Vagina (tissue), 2 donors: ENCODE results near the gene CACNB1. TPM values are rescaled to one million over a fixed set of nuclear protein-coding genes. Genes with fewer than 3 reads are reported as not detected.

ENCODE experiments used
- DNase-seq, 2 donors: peaks; one replicate each; pipeline ENCODE4 v3.0.0-alpha.2; 2017; ENCODE audit errors: extremely low spot score in 2 of 2
- H3K27ac ChIP-seq: fragments of 200-600 bp; sonication (generic); one replicate; pipeline ENCODE4 v1.5.1; 2019
- H3K27me3 ChIP-seq: fragments of 200-600 bp; sonication (generic); one replicate; pipeline ENCODE4 v1.5.1; 2019
- H3K36me3 ChIP-seq, 2 donors: fragments of 200-600 bp; sonication (generic); one replicate each; pipeline ENCODE4 v1.5.1; 2017 to 2019
- H3K4me1 ChIP-seq: fragments of 200-600 bp; sonication (generic); one replicate; pipeline ENCODE4 v1.5.1; 2019
- H3K4me3 ChIP-seq, 2 donors: fragments of 200-600 bp; sonication (generic); 1 replicate in 1 of 2; 2 replicates in 1 of 2; pipeline ENCODE4 v1.5.1; 2016 to 2019
- H3K9me3 ChIP-seq: fragments of 200-600 bp; sonication (generic); one replicate; pipeline ENCODE4 v1.5.1; 2019
- POLR2A ChIP-seq, 2 donors: fragments of 450-650 bp; IDR thresholded peaks; one replicate each; pipeline ENCODE4 v1.6.1; 2017; ENCODE audit warnings: antibody characterized with exemption in 2 of 2, mild to moderate bottlenecking in 2 of 2, moderate library complexity in 2 of 2
- POLR2AphosphoS5 ChIP-seq, 2 donors: sonication (generic); formaldehyde crosslinking; IDR thresholded peaks; one replicate each; pipeline ENCODE4 v1.9.0; 2017; ENCODE audit warnings: antibody characterized with exemption in 2 of 2, mild to moderate bottlenecking in 2 of 2, low read depth in 1 of 2; ENCODE audit not compliant: insufficient read depth in 1 of 2
- intact Hi-C: fragments of 100-400 bp; cut with DNase I; formaldehyde crosslinking; loops from one replicate; pipeline ENCODE4 v1.15.1; 2023
- total RNA-seq: library from RNA; depleted of rRNA; stranded (reverse); fragments of >200 nt; gene quantifications from one replicate; pipeline ENCODE4 v1.2.3, GENCODE V29; 2016
- TF ChIP-seq, protein P1 (sequence below), 3 experiments: fragments of 450-650 bp in 2 of 3; fragments of 200-600 bp in 1 of 3; sonication (generic) in 1 of 3; IDR thresholded peaks; one replicate each; pipeline ENCODE4 v1.5.1; 2017 to 2019; ENCODE audit warnings: antibody characterized with exemption in 3 of 3, mild to moderate bottlenecking in 2 of 3, moderate library complexity in 2 of 3

CACNB1 gene
- total RNA-seq, 1 donor from 2014 or later: 8.3 TPM

DNA sequence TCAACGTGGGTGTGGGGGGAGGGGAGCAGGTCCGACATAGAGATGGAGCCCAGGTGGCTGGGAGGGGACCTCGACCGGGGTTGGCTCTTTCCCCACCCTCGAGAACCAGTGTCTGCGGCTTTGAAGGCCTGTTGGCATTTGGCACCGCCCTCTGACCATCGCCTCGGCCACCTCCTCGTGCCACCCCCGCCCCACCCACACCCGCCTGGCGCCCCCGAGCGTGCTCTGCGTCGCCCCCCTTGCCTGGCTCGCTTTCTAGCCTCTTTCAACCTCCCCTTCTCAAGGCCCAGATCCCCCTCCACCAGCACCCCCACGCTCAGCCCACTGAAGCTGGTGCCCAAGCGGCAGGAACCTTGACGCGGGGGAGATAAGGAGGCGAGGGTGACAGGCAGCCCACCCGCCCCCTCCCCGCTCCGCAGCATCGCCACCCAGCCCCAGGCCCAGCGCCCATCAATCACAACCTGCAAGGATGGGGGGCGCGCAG is 619 bp downstream of the CACNB1 start:
- Histone ChIP-seq H3K36me3 (peaks cover 0 to 6% of the 10 kb centered on the region in 2 donors), H3K27me3 (no peaks in the 10 kb centered on the region), H3K9me3 (no peaks in the 10 kb centered on the region), H3K4me1 (peaks cover 63% of the 10 kb centered on the region), H3K27ac (peak overlapping the region; percentile 95), H3K4me3 (peak overlapping the region; percentile 78 to 89)
- intact Hi-C loops: no loop called here
- no peak for TF ChIP-seq POLR2A (IDR thresholded peaks at IDR 0.05)
- TF ChIP-seq, protein P1, sequence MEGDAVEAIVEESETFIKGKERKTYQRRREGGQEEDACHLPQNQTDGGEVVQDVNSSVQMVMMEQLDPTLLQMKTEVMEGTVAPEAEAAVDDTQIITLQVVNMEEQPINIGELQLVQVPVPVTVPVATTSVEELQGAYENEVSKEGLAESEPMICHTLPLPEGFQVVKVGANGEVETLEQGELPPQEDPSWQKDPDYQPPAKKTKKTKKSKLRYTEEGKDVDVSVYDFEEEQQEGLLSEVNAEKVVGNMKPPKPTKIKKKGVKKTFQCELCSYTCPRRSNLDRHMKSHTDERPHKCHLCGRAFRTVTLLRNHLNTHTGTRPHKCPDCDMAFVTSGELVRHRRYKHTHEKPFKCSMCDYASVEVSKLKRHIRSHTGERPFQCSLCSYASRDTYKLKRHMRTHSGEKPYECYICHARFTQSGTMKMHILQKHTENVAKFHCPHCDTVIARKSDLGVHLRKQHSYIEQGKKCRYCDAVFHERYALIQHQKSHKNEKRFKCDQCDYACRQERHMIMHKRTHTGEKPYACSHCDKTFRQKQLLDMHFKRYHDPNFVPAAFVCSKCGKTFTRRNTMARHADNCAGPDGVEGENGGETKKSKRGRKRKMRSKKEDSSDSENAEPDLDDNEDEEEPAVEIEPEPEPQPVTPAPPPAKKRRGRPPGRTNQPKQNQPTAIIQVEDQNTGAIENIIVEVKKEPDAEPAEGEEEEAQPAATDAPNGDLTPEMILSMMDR (IDR thresholded peaks at IDR 0.05): no peak
- TF ChIP-seq POLR2AphosphoS5 (IDR thresholded peaks at IDR 0.05; ENCODE audit: insufficient read depth in 1 of 2, low read depth in 1 of 2): no peak
- no peak for DNase-seq

- peaks cover 58% of the 10 kb centered on the region for H3K4me1 ChIP-seq
- no peak for DNase-seq
- peaks cover 0 to 5% of the 10 kb centered on the region in 2 donors for H3K36me3 ChIP-seq
- no peaks in the 10 kb centered on the region for H3K27me3 ChIP-seq
- H3K27ac ChIP-seq: peak overlapping the region; percentile 95
- TF ChIP-seq, protein P1 (IDR thresholded peaks at IDR 0.05): no peak
- TF ChIP-seq POLR2A (IDR thresholded peaks at IDR 0.05): no peak
- no peak for TF ChIP-seq POLR2AphosphoS5 (IDR thresholded peaks at IDR 0.05; ENCODE audit: insufficient read depth in 1 of 2, low read depth in 1 of 2)
- H3K4me3 ChIP-seq: peak overlapping the region; percentile 78 to 89
- intact Hi-C loops: no loop called here
- H3K9me3 ChIP-seq: no peaks in the 10 kb centered on the region
These were observed 1.1 kb downstream of the CACNB1 start for GRCh38 chr17:39196241-39196807.

DNA sequence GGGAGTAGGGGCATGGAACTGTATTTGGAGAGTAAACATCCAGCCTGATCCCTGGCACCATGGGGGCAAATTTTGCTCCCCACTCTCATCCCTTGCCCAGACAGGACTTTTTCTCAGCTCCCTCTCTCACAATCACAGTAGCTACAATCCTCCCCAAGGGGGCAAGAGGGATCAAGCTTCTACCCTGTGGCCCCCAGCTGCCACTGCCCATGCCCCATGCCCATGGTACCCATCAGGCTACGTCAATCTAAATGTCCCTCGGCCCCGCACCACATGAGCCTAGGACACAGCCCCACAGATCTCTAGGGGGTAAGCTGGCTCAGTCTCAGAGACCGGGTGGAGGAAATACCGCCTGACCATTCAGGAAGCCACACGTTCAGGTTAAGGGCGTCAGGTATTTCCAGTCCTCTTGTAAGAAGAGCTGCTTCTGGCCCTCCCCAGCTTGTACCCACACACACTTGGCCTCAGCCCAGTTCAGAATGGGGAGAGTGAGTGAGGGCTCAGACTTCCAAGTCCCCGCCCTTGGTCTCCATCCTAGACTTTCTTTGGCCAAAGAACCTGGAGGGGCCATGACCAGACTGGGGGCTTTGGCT is 1.8 kb downstream of the CACNB1 start:
- no peaks in the 10 kb centered on the region for H3K9me3 ChIP-seq
- intact Hi-C loops: no loop called here
- no peaks in the 10 kb centered on the region for H3K27me3 ChIP-seq
- peak overlapping the region; percentile 95 for H3K27ac ChIP-seq
- peaks cover 0 to 9% of the 10 kb centered on the region in 2 donors for H3K36me3 ChIP-seq
- no peak for DNase-seq
- H3K4me1 ChIP-seq: peaks cover 51% of the 10 kb centered on the region
- H3K4me3 ChIP-seq: peak overlapping the region in 1 of 2 donors; percentile 89
- TF ChIP-seq POLR2A (IDR thresholded peaks at IDR 0.05): no peak
- TF ChIP-seq, protein P1 (IDR thresholded peaks at IDR 0.05): no peak
- no peak for TF ChIP-seq POLR2AphosphoS5 (IDR thresholded peaks at IDR 0.05; ENCODE audit: insufficient read depth in 1 of 2, low read depth in 1 of 2)

GRCh38 chr17:39194985-39195524 is 2.4 kb downstream of the CACNB1 start:
- H3K4me1 ChIP-seq: peaks cover 49% of the 10 kb centered on the region
- no peak overlapping the region for H3K27ac ChIP-seq
- no peaks in the 10 kb centered on the region for H3K9me3 ChIP-seq
- intact Hi-C loops: no loop called here
- no peaks in the 10 kb centered on the region for H3K27me3 ChIP-seq
- peaks cover 0 to 16% of the 10 kb centered on the region in 2 donors for H3K36me3 ChIP-seq
- TF ChIP-seq, protein P1 (IDR thresholded peaks at IDR 0.05): no peak
- TF ChIP-seq POLR2AphosphoS5 (IDR thresholded peaks at IDR 0.05; ENCODE audit: insufficient read depth in 1 of 2, low read depth in 1 of 2): no peak
- TF ChIP-seq POLR2A (IDR thresholded peaks at IDR 0.05): no peak
- DNase-seq: no peak
- H3K4me3 ChIP-seq: no peak overlapping the region
